HL-60 (cell line): Measurements from ENCODE around the gene ATXN7.

ENCODE experiments used
- DNase-seq, 2 experiments: peaks; one replicate each; pipeline ENCODE4 v3.0.0-alpha.2; 2010 to 2020; ENCODE audit warnings: low read depth in 1 of 2, low spot score in 1 of 2
- H3K27ac ChIP-seq: fragments of 250-450 bp; sonication (Bioruptor Pico); replicated peaks from 2 replicates; pipeline ENCODE4 v1.5.1; 2020; ENCODE audit warnings: mild to moderate bottlenecking, moderate library complexity
- H3K27me3 ChIP-seq: fragments of 250-450 bp; sonication (Bioruptor Pico); 2 replicates; pipeline ENCODE4 v1.5.1; 2021; ENCODE audit warnings: mild to moderate bottlenecking, moderate library complexity; ENCODE audit not compliant: insufficient read depth, poor library complexity, severe bottlenecking
- H3K4me3 ChIP-seq: replicated peaks from 2 replicates; pipeline ENCODE4 v1.5.1; 2011; ENCODE audit warnings: mild to moderate bottlenecking, control low read depth, low read length; ENCODE audit not compliant: insufficient read depth
- CTCF ChIP-seq: IDR thresholded peaks from one replicate; pipeline ENCODE4 v1.5.1; 2011; ENCODE audit warnings: low read length, control low read depth, inconsistent platforms; ENCODE audit not compliant: insufficient read depth
- GABPA ChIP-seq: IDR thresholded peaks from 2 replicates; pipeline ENCODE4 v1.6.1; 2012; ENCODE audit warnings: low read depth
- POLR2AphosphoS5 ChIP-seq: IDR thresholded peaks from 2 replicates; pipeline ENCODE4 v1.6.1; 2012; ENCODE audit warnings: low read depth
- REST ChIP-seq: IDR thresholded peaks from 2 replicates; pipeline ENCODE4 v1.6.1; 2012; ENCODE audit warnings: low read depth; ENCODE audit not compliant: insufficient replicate concordance
- SPI1 ChIP-seq: IDR thresholded peaks from 2 replicates; pipeline ENCODE4 v1.6.1; 2012; ENCODE audit warnings: low read depth, mild to moderate bottlenecking, borderline replicate concordance
- long read RNA-seq: library from polyadenylated mRNA; unstranded; transcript quantifications from one replicate; pipeline ENCODE4 v2.0.0, GENCODE V29; 2020

The ATXN7 gene
- long read RNA-seq, partial matches to known transcripts = 5 of 10 reads
- long read RNA-seq, other reads (novel, unspliced or antisense) = 0 of 10 reads

- peak within 1 kb of the TSS; percentile 100 for H3K27ac ChIP-seq
- no peak for TF ChIP-seq SPI1
- no peak for TF ChIP-seq POLR2AphosphoS5
- no peak for TF ChIP-seq GABPA
- TF ChIP-seq CTCF = no peak
- TF ChIP-seq REST = no peak
- H3K27me3 ChIP-seq = no peaks in the 10 kb centered on the region
- peak within 1 kb of the TSS; percentile 80 for H3K4me3 ChIP-seq
- DNase-seq = peak; percentile 43 to 62
Observed at GRCh38 chr3:63863150-63864007, at the start of gene ATXN7, which contains the start of gene THOC7. Gene ATXN7 (plus strand): TSS chr3:63863867. CDS start chr3:63912599, 48,732 bp downstream. Gene THOC7 (minus strand): TSS chr3:63863805. CDS start chr3:63863790, 15 bp downstream.

GRCh38 chr3:63814237-63814636, 49.4 kb upstream of the ATXN7 start:
- DNase-seq = peak in 1 of 2 experiments; percentile 8
- TF ChIP-seq GABPA = no peak
- TF ChIP-seq CTCF = no peak
- no peak for TF ChIP-seq POLR2AphosphoS5
- TF ChIP-seq SPI1 = no peak
- no peak for TF ChIP-seq REST
- H3K27ac ChIP-seq = no peak overlapping the region
- no peak overlapping the region for H3K4me3 ChIP-seq
- no peaks in the 10 kb centered on the region for H3K27me3 ChIP-seq

GRCh38 chr3:63817225-63817624, 46.4 kb upstream of the ATXN7 start:
- no peak for TF ChIP-seq SPI1
- Histone ChIP-seq H3K27me3 (no peaks in the 10 kb centered on the region), H3K27ac (no peak overlapping the region), H3K4me3 (no peak overlapping the region)
- DNase-seq = no peak

- no peaks in the 10 kb centered on the region for H3K27me3 ChIP-seq
- H3K27ac ChIP-seq = no peak overlapping the region
- no peak overlapping the region for H3K4me3 ChIP-seq
- DNase-seq = peak in 1 of 2 experiments; percentile 49
- TF ChIP-seq REST (no peak), CTCF (peak; percentile 62), POLR2AphosphoS5 (no peak)
Observed at GRCh38 chr3:63818282-63819150, 45.2 kb upstream of the ATXN7 start.
